ENCODE data around the gene FASTKD3. TPM values are rescaled to one million over a fixed set of nuclear protein-coding genes. Genes with fewer than 3 reads are reported as not detected.

The FASTKD3 gene
- total and polyA plus RNA-seq, 2 experiments from 2014 or later: 9.3 to 10.6 TPM

GRCh38 chr5:7902666-7903625 lies 34.1 kb upstream of the FASTKD3 start:
- WGBS, 2 experiments (ENCODE audit: low coverage in 1 of 2, low lambda C conversion rate in 2 of 2, missing lambda C conversion rate in 2 of 2): 97% methylated on average over 9 of the region's 9 CpGs
- H3K27ac ChIP-seq: no peak overlapping the region
- H3K9me3 ChIP-seq (ENCODE audit: low read depth): peaks cover 7% of the 10 kb centered on the region
- in situ Hi-C loops (cut with MboI): no loop called here
- no peak overlapping the region for H2AFZ ChIP-seq
- H3F3A ChIP-seq (ENCODE audit: insufficient read depth): 0 out of 2 replicates have a peak, but pooled peaks cover 7% of the 10 kb centered on the region
- H4K20me1 ChIP-seq (ENCODE audit: insufficient read depth): no peaks in the 10 kb centered on the region
- no peak for TF ChIP-seq EZH2 (IDR thresholded peaks at IDR 0.05; ENCODE audit: insufficient read depth, poor library complexity, severe bottlenecking)
- no peak overlapping the region for H3K4me2 ChIP-seq (ENCODE audit: unreplicated experiment)
- H3K4me1 ChIP-seq (ENCODE audit: insufficient read depth): no peaks in the 10 kb centered on the region
- peaks cover 20% of the 10 kb centered on the region for H3K36me3 ChIP-seq (ENCODE audit: low read depth)
- no peaks in the 10 kb centered on the region for H3K79me2 ChIP-seq (ENCODE audit: insufficient read depth)
- no peaks in the 10 kb centered on the region for H3K27me3 ChIP-seq (replicated peaks; ENCODE audit: insufficient read depth)
- H3K4me3 ChIP-seq: no peak overlapping the region
- no peak for DNase-seq
- no peaks in the 10 kb centered on the region for H3K9me2 ChIP-seq (ENCODE audit: insufficient read depth)
- no peak overlapping the region for H3K9ac ChIP-seq

- Histone ChIP-seq H3K9ac (no peak overlapping the region), H3K4me2 (ENCODE audit: unreplicated experiment) (no peak overlapping the region), H2AFZ (no peak overlapping the region), H3K36me3 (ENCODE audit: low read depth) (peaks cover 28% of the 10 kb centered on the region), H3K79me2 (ENCODE audit: insufficient read depth) (no peaks in the 10 kb centered on the region), H3K27me3 (replicated peaks; ENCODE audit: insufficient read depth) (no peaks in the 10 kb centered on the region), H3K9me3 (ENCODE audit: low read depth) (no peaks in the 10 kb centered on the region), H3K4me3 (no peak overlapping the region), H3K4me1 (ENCODE audit: insufficient read depth) (no peaks in the 10 kb centered on the region), H3F3A (ENCODE audit: insufficient read depth) (0 out of 2 replicates have a peak, but pooled peaks cover 7% of the 10 kb centered on the region), H3K9me2 (ENCODE audit: insufficient read depth) (no peaks in the 10 kb centered on the region), H4K20me1 (ENCODE audit: insufficient read depth) (no peaks in the 10 kb centered on the region), H3K27ac (no peak overlapping the region)
- WGBS, 2 experiments (ENCODE audit: low coverage in 1 of 2, low lambda C conversion rate in 2 of 2, missing lambda C conversion rate in 2 of 2): 34 to 43% methylated on average over 3 of the region's 3 CpGs
- in situ Hi-C loops (cut with MboI): no loop called here
- no peak for TF ChIP-seq EZH2 (IDR thresholded peaks at IDR 0.05; ENCODE audit: insufficient read depth, poor library complexity, severe bottlenecking)
- TF ChIP-seq EZH2phosphoT487 (IDR thresholded peaks at IDR 0.05; ENCODE audit: insufficient read depth, low read depth): no peak
- peak; percentile 11 for DNase-seq
Observed at GRCh38 chr5:7902201-7902600, 33.4 kb upstream of the FASTKD3 start.

- Histone ChIP-seq H3K27ac (no peak overlapping the region), H3K9me3 (ENCODE audit: low read depth) (no peaks in the 10 kb centered on the region), H3K36me3 (ENCODE audit: low read depth) (peaks cover 60% of the 10 kb centered on the region), H3F3A (ENCODE audit: insufficient read depth) (0 out of 2 replicates have a peak, but pooled peaks cover 4% of the 10 kb centered on the region), H3K4me1 (ENCODE audit: insufficient read depth) (no peaks in the 10 kb centered on the region), H2AFZ (no peak overlapping the region), H4K20me1 (ENCODE audit: insufficient read depth) (no peaks in the 10 kb centered on the region), H3K4me3 (no peak overlapping the region), H3K27me3 (replicated peaks; ENCODE audit: insufficient read depth) (no peaks in the 10 kb centered on the region), H3K9ac (no peak overlapping the region), H3K4me2 (ENCODE audit: unreplicated experiment) (no peak overlapping the region), H3K9me2 (ENCODE audit: insufficient read depth) (no peaks in the 10 kb centered on the region), H3K79me2 (ENCODE audit: insufficient read depth) (no peaks in the 10 kb centered on the region)
- DNase-seq: peak; percentile 65
- in situ Hi-C loops (cut with MboI): no loop called here
- TF ChIP-seq EZH2 (IDR thresholded peaks at IDR 0.05; ENCODE audit: insufficient read depth, poor library complexity, severe bottlenecking) (no peak), EZH2phosphoT487 (IDR thresholded peaks at IDR 0.05; ENCODE audit: insufficient read depth, low read depth) (no peak)
- WGBS, 2 experiments (ENCODE audit: low coverage in 1 of 2, low lambda C conversion rate in 2 of 2, missing lambda C conversion rate in 2 of 2): 62 to 66% methylated on average over 5 of the region's 5 CpGs
Observed at GRCh38 chr5:7897014-7897600, 28.3 kb upstream of the FASTKD3 start.

GRCh38 chr5:7894860-7895259 lies 26.0 kb upstream of the FASTKD3 start:
- WGBS, 2 experiments (ENCODE audit: low coverage in 1 of 2, low lambda C conversion rate in 2 of 2, missing lambda C conversion rate in 2 of 2): 75 to 80% methylated on average over 2 of the region's 2 CpGs
- Histone ChIP-seq H3K36me3 (ENCODE audit: low read depth) (peaks cover 61% of the 10 kb centered on the region), H3K9ac (no peak overlapping the region), H3K9me3 (ENCODE audit: low read depth) (no peaks in the 10 kb centered on the region), H4K20me1 (ENCODE audit: insufficient read depth) (no peaks in the 10 kb centered on the region), H2AFZ (no peak overlapping the region), H3K4me2 (ENCODE audit: unreplicated experiment) (no peak overlapping the region), H3F3A (ENCODE audit: insufficient read depth) (no peaks in the 10 kb centered on the region), H3K9me2 (ENCODE audit: insufficient read depth) (no peaks in the 10 kb centered on the region), H3K27ac (no peak overlapping the region), H3K4me1 (ENCODE audit: insufficient read depth) (no peaks in the 10 kb centered on the region), H3K79me2 (ENCODE audit: insufficient read depth) (no peaks in the 10 kb centered on the region), H3K27me3 (replicated peaks; ENCODE audit: insufficient read depth) (no peaks in the 10 kb centered on the region), H3K4me3 (no peak overlapping the region)
- DNase-seq: no peak
- TF ChIP-seq EZH2phosphoT487 (IDR thresholded peaks at IDR 0.05; ENCODE audit: insufficient read depth, low read depth) (no peak), EZH2 (IDR thresholded peaks at IDR 0.05; ENCODE audit: insufficient read depth, poor library complexity, severe bottlenecking) (no peak)
- in situ Hi-C loops (cut with MboI): no loop called here

All from GM23248 (cell line).